ENCODE data around the gene GPR132. TPM values are rescaled to one million over a fixed set of nuclear protein-coding genes. Genes with fewer than 3 reads are reported as not detected.

Gene GPR132
- total and polyA plus RNA-seq, 2 donors = 5.9 to 7.4 TPM

- Histone ChIP-seq H3K27ac (ENCODE audit: low read depth in 1 of 2, low read length in 1 of 2) (no peak overlapping the region), H3K9me3 (ENCODE audit: control insufficient read depth in 2 of 2, insufficient read depth in 1 of 2, low read length in 1 of 2) (peaks cover 0 to 5% of the 10 kb centered on the region in 2 donors), H3K27me3 (ENCODE audit: control insufficient read depth in 2 of 2, insufficient read depth in 1 of 2, low read length in 1 of 2) (peaks cover under 1 to 12% of the 10 kb centered on the region in 2 donors), H3K4me1 (ENCODE audit: control insufficient read depth in 2 of 2, insufficient read depth in 2 of 2, low read length in 2 of 2) (peaks cover 0 to 18% of the 10 kb centered on the region in 2 donors), H3K36me3 (ENCODE audit: control insufficient read depth in 2 of 2, insufficient read depth in 2 of 2, low read length in 1 of 2) (no peaks in the 10 kb centered on the region), H3K4me3 (ENCODE audit: low read length in 2 of 2) (no peak overlapping the region)
- 92% methylated on average over 17 of the region's 17 CpGs for WGBS
- DNase-seq (ENCODE audit: low read depth in 6 of 9, low spot score in 9 of 9) = no peak
Observed at GRCh38 chr14:105080161-105080560, 14.9 kb upstream of the GPR132 start.

- DNase-seq (ENCODE audit: low read depth in 6 of 9, low spot score in 9 of 9) = no peak
- H3K36me3 ChIP-seq (ENCODE audit: control insufficient read depth in 2 of 2, insufficient read depth in 2 of 2, low read length in 1 of 2) = no peaks in the 10 kb centered on the region
- 100% methylated on average over 1 of the region's 1 CpG for WGBS
- peaks cover 0 to 10% of the 10 kb centered on the region in 2 donors for H3K27me3 ChIP-seq (ENCODE audit: control insufficient read depth in 2 of 2, insufficient read depth in 1 of 2, low read length in 1 of 2)
- peaks cover 0 to 5% of the 10 kb centered on the region in 2 donors for H3K9me3 ChIP-seq (ENCODE audit: control insufficient read depth in 2 of 2, insufficient read depth in 1 of 2, low read length in 1 of 2)
- H3K27ac ChIP-seq (ENCODE audit: low read depth in 1 of 2, low read length in 1 of 2) = no peak overlapping the region
- peaks cover 0 to 23% of the 10 kb centered on the region in 2 donors for H3K4me1 ChIP-seq (ENCODE audit: control insufficient read depth in 2 of 2, insufficient read depth in 2 of 2, low read length in 2 of 2)
- no peak overlapping the region for H3K4me3 ChIP-seq (ENCODE audit: low read length in 2 of 2)
Observed at GRCh38 chr14:105078294-105078693, 13.1 kb upstream of the GPR132 start.

- H3K27ac ChIP-seq (ENCODE audit: low read depth in 1 of 2, low read length in 1 of 2) = no peak overlapping the region
- H3K27me3 ChIP-seq (ENCODE audit: control insufficient read depth in 2 of 2, insufficient read depth in 1 of 2, low read length in 1 of 2) = peaks cover 0 to 13% of the 10 kb centered on the region in 2 donors
- peaks cover 0 to 5% of the 10 kb centered on the region in 2 donors for H3K9me3 ChIP-seq (ENCODE audit: control insufficient read depth in 2 of 2, insufficient read depth in 1 of 2, low read length in 1 of 2)
- no peak overlapping the region for H3K4me3 ChIP-seq (ENCODE audit: low read length in 2 of 2)
- no peak for DNase-seq (ENCODE audit: low read depth in 6 of 9, low spot score in 9 of 9)
- peaks cover 0 to 23% of the 10 kb centered on the region in 2 donors for H3K4me1 ChIP-seq (ENCODE audit: control insufficient read depth in 2 of 2, insufficient read depth in 2 of 2, low read length in 2 of 2)
- no peaks in the 10 kb centered on the region for H3K36me3 ChIP-seq (ENCODE audit: control insufficient read depth in 2 of 2, insufficient read depth in 2 of 2, low read length in 1 of 2)
- 92% methylated on average over 8 of the region's 8 CpGs for WGBS
Observed at GRCh38 chr14:105077649-105077995, 12.4 kb upstream of the GPR132 start.

GRCh38 chr14:105076805-105077648 lies 11.8 kb upstream of the GPR132 start:
- Histone ChIP-seq H3K27me3 (ENCODE audit: control insufficient read depth in 2 of 2, insufficient read depth in 1 of 2, low read length in 1 of 2) (peaks cover 0 to 13% of the 10 kb centered on the region in 2 donors), H3K36me3 (ENCODE audit: control insufficient read depth in 2 of 2, insufficient read depth in 2 of 2, low read length in 1 of 2) (no peaks in the 10 kb centered on the region), H3K27ac (ENCODE audit: low read depth in 1 of 2, low read length in 1 of 2) (no peak overlapping the region), H3K4me1 (ENCODE audit: control insufficient read depth in 2 of 2, insufficient read depth in 2 of 2, low read length in 2 of 2) (peaks cover 0 to 23% of the 10 kb centered on the region in 2 donors), H3K9me3 (ENCODE audit: control insufficient read depth in 2 of 2, insufficient read depth in 1 of 2, low read length in 1 of 2) (peaks cover 0 to 5% of the 10 kb centered on the region in 2 donors), H3K4me3 (ENCODE audit: low read length in 2 of 2) (no peak overlapping the region)
- WGBS = 59% methylated on average over 18 of the region's 18 CpGs
- no peak for DNase-seq (ENCODE audit: low read depth in 6 of 9, low spot score in 9 of 9)

GRCh38 chr14:105076296-105076804 lies 11.1 kb upstream of the GPR132 start:
- Histone ChIP-seq H3K4me1 (ENCODE audit: control insufficient read depth in 2 of 2, insufficient read depth in 2 of 2, low read length in 2 of 2) (peaks cover 0 to 23% of the 10 kb centered on the region in 2 donors), H3K27ac (ENCODE audit: low read depth in 1 of 2, low read length in 1 of 2) (no peak overlapping the region), H3K9me3 (ENCODE audit: control insufficient read depth in 2 of 2, insufficient read depth in 1 of 2, low read length in 1 of 2) (peaks cover 0 to 5% of the 10 kb centered on the region in 2 donors), H3K36me3 (ENCODE audit: control insufficient read depth in 2 of 2, insufficient read depth in 2 of 2, low read length in 1 of 2) (no peaks in the 10 kb centered on the region), H3K4me3 (ENCODE audit: low read length in 2 of 2) (no peak overlapping the region), H3K27me3 (ENCODE audit: control insufficient read depth in 2 of 2, insufficient read depth in 1 of 2, low read length in 1 of 2) (peaks cover 0 to 13% of the 10 kb centered on the region in 2 donors)
- 93% methylated on average over 16 of the region's 16 CpGs for WGBS
- DNase-seq (ENCODE audit: low read depth in 6 of 9, low spot score in 9 of 9) = no peak

- H3K27ac ChIP-seq (ENCODE audit: low read depth in 1 of 2, low read length in 1 of 2) = no peak overlapping the region
- H3K27me3 ChIP-seq (ENCODE audit: control insufficient read depth in 2 of 2, insufficient read depth in 1 of 2, low read length in 1 of 2) = peaks cover 0 to 13% of the 10 kb centered on the region in 2 donors
- peak in 1 of 9 donors; percentile 57 for DNase-seq (ENCODE audit: low read depth in 6 of 9, low spot score in 9 of 9)
- WGBS = 42% methylated on average over 24 of the region's 24 CpGs
- no peaks in the 10 kb centered on the region for H3K36me3 ChIP-seq (ENCODE audit: control insufficient read depth in 2 of 2, insufficient read depth in 2 of 2, low read length in 1 of 2)
- peaks cover 0 to 29% of the 10 kb centered on the region in 2 donors for H3K4me1 ChIP-seq (ENCODE audit: control insufficient read depth in 2 of 2, insufficient read depth in 2 of 2, low read length in 2 of 2)
- no peak overlapping the region for H3K4me3 ChIP-seq (ENCODE audit: low read length in 2 of 2)
- H3K9me3 ChIP-seq (ENCODE audit: control insufficient read depth in 2 of 2, insufficient read depth in 1 of 2, low read length in 1 of 2) = peaks cover 0 to 5% of the 10 kb centered on the region in 2 donors
Observed at GRCh38 chr14:105075379-105076295, 10.4 kb upstream of the GPR132 start.

- H3K4me1 ChIP-seq (ENCODE audit: control insufficient read depth in 2 of 2, insufficient read depth in 2 of 2, low read length in 2 of 2) = peaks cover 0 to 32% of the 10 kb centered on the region in 2 donors
- 82% methylated on average over 15 of the region's 15 CpGs for WGBS
- H3K9me3 ChIP-seq (ENCODE audit: control insufficient read depth in 2 of 2, insufficient read depth in 1 of 2, low read length in 1 of 2) = no peaks in the 10 kb centered on the region
- no peak for DNase-seq (ENCODE audit: low read depth in 6 of 9, low spot score in 9 of 9)
- H3K27me3 ChIP-seq (ENCODE audit: control insufficient read depth in 2 of 2, insufficient read depth in 1 of 2, low read length in 1 of 2) = peaks cover 0 to 13% of the 10 kb centered on the region in 2 donors
- H3K36me3 ChIP-seq (ENCODE audit: control insufficient read depth in 2 of 2, insufficient read depth in 2 of 2, low read length in 1 of 2) = no peaks in the 10 kb centered on the region
- no peak overlapping the region for H3K4me3 ChIP-seq (ENCODE audit: low read length in 2 of 2)
- peak overlapping the region in 1 of 2 donors; percentile 20 for H3K27ac ChIP-seq (ENCODE audit: low read depth in 1 of 2, low read length in 1 of 2)
Observed at GRCh38 chr14:105074601-105075053, 9.4 kb upstream of the GPR132 start.

GRCh38 chr14:105073720-105074600 lies 8.7 kb upstream of the GPR132 start:
- Histone ChIP-seq H3K36me3 (ENCODE audit: control insufficient read depth in 2 of 2, insufficient read depth in 2 of 2, low read length in 1 of 2) (no peaks in the 10 kb centered on the region), H3K27ac (ENCODE audit: low read depth in 1 of 2, low read length in 1 of 2) (no peak overlapping the region), H3K4me1 (ENCODE audit: control insufficient read depth in 2 of 2, insufficient read depth in 2 of 2, low read length in 2 of 2) (peaks cover 0 to 32% of the 10 kb centered on the region in 2 donors), H3K27me3 (ENCODE audit: control insufficient read depth in 2 of 2, insufficient read depth in 1 of 2, low read length in 1 of 2) (peaks cover 0 to 13% of the 10 kb centered on the region in 2 donors), H3K4me3 (ENCODE audit: low read length in 2 of 2) (no peak overlapping the region), H3K9me3 (ENCODE audit: control insufficient read depth in 2 of 2, insufficient read depth in 1 of 2, low read length in 1 of 2) (no peaks in the 10 kb centered on the region)
- DNase-seq (ENCODE audit: low read depth in 6 of 9, low spot score in 9 of 9) = no peak
- WGBS = 94% methylated on average over 18 of the region's 18 CpGs

All from thymus (tissue), 11 donors.